GM12878 (cell line): ENCODE results near the gene KRT80.

ENCODE experiments used
- POLR2A ChIP-seq: IDR thresholded peaks from 2 replicates; pipeline ENCODE4 v1.6.1; 2011; ENCODE audit warnings: low read depth, mild to moderate bottlenecking, low read length
- POLR2AphosphoS5 ChIP-seq: IDR thresholded peaks from 2 replicates; pipeline ENCODE4 v1.6.1; 2011; ENCODE audit warnings: mild to moderate bottlenecking, low read length, inconsistent platforms
- RCOR1 ChIP-seq: conservative IDR thresholded peaks from 2 replicates; pipeline ENCODE4 v1.6.1; 2012; ENCODE audit warnings: low read depth, low read length, improper control_type of control experiment
- RUNX3 ChIP-seq: IDR thresholded peaks from 2 replicates; pipeline ENCODE4 v1.6.1; 2012; ENCODE audit warnings: low read length, inconsistent platforms
- TF ChIP-seq, protein P1 (sequence below), 3 experiments: IDR thresholded peaks in 2 of 3; conservative IDR thresholded peaks in 1 of 3; 2 replicates each; pipeline ENCODE4 v1.5.1; 2011; ENCODE audit warnings: low read depth in 3 of 3, low read length in 3 of 3, mild to moderate bottlenecking in 3 of 3, control low read depth in 2 of 3, moderate library complexity in 2 of 3, inconsistent platforms in 1 of 3, mixed read lengths in 1 of 3; ENCODE audit not compliant: control insufficient read depth in 2 of 3, insufficient read depth in 1 of 3; ENCODE audit errors: extremely low read depth in 1 of 3

GRCh38 chr12:52218001-52218400 lies 26.2 kb upstream of the KRT80 start:
- TF ChIP-seq RCOR1 = no peak
- TF ChIP-seq POLR2A = no peak
- no peak for TF ChIP-seq RUNX3
- TF ChIP-seq, protein P1, sequence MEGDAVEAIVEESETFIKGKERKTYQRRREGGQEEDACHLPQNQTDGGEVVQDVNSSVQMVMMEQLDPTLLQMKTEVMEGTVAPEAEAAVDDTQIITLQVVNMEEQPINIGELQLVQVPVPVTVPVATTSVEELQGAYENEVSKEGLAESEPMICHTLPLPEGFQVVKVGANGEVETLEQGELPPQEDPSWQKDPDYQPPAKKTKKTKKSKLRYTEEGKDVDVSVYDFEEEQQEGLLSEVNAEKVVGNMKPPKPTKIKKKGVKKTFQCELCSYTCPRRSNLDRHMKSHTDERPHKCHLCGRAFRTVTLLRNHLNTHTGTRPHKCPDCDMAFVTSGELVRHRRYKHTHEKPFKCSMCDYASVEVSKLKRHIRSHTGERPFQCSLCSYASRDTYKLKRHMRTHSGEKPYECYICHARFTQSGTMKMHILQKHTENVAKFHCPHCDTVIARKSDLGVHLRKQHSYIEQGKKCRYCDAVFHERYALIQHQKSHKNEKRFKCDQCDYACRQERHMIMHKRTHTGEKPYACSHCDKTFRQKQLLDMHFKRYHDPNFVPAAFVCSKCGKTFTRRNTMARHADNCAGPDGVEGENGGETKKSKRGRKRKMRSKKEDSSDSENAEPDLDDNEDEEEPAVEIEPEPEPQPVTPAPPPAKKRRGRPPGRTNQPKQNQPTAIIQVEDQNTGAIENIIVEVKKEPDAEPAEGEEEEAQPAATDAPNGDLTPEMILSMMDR (IDR thresholded peaks at IDR 0.05 in 2 of 3, conservative IDR thresholded peaks at IDR 0.05 in 1 of 3; ENCODE audit: control insufficient read depth in 2 of 3, extremely low read depth in 1 of 3, insufficient read depth in 1 of 3, low read depth in 3 of 3, low read length in 3 of 3) = no peak
- no peak for TF ChIP-seq POLR2AphosphoS5
